Breast epithelium (tissue), 3 donors: ENCODE results near the gene ZNF282.
"Not testable (repeated sequence)": the region's sequence is repeated elsewhere in the genome, so short reads cannot be mapped to it uniquely, and the experiment has no call there.

Experiments
- POLR2A ChIP-seq: fragments of 450-650 bp; IDR thresholded peaks from one replicate; pipeline ENCODE4 v1.6.1; 2016; ENCODE audit warnings: antibody characterized with exemption, mild to moderate bottlenecking, moderate library complexity
- TF ChIP-seq, protein P1 (sequence below), 3 donors: fragments of 450-650 bp; IDR thresholded peaks; one replicate each; pipeline ENCODE4 v1.5.1; 2016 to 2017; ENCODE audit warnings: antibody characterized with exemption in 3 of 3, mild to moderate bottlenecking in 3 of 3, moderate library complexity in 3 of 3

DNA sequence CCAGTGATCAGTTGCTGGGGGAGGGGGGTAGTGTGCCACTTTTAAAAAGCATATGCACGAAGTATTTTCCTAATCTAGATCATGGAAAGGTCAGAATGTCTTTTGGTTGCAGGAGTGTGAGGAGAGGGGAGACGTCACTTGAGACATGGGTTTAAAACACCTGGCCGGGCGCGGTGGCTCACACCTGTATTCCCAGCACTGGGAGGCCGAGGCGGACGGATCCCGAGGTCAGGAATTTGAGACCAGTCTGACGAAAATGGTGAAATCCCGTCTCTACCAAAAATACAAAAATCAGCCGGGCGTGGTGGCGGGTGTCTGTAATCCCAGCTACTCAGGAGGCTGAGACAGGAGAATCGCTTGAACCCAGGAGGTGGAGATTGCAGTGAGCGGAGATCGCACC, 31.0 kb downstream of the ZNF282 start:
- TF ChIP-seq, protein P1, sequence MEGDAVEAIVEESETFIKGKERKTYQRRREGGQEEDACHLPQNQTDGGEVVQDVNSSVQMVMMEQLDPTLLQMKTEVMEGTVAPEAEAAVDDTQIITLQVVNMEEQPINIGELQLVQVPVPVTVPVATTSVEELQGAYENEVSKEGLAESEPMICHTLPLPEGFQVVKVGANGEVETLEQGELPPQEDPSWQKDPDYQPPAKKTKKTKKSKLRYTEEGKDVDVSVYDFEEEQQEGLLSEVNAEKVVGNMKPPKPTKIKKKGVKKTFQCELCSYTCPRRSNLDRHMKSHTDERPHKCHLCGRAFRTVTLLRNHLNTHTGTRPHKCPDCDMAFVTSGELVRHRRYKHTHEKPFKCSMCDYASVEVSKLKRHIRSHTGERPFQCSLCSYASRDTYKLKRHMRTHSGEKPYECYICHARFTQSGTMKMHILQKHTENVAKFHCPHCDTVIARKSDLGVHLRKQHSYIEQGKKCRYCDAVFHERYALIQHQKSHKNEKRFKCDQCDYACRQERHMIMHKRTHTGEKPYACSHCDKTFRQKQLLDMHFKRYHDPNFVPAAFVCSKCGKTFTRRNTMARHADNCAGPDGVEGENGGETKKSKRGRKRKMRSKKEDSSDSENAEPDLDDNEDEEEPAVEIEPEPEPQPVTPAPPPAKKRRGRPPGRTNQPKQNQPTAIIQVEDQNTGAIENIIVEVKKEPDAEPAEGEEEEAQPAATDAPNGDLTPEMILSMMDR (IDR thresholded peaks at IDR 0.05) = not testable (repeated sequence)
- TF ChIP-seq POLR2A = not testable (repeated sequence)
